NCI-H774 (cell line): ENCODE measurements around the gene COP1.

ENCODE experiments used
- DNase-seq: peaks from one replicate; lab custom pipeline; 2025; lab: John Stamatoyannopoulos, UW

COP1 gene

GRCh38 chr1:175963740-175964139, 243.3 kb downstream of the COP1 start:
- DNase-seq: no peak

GRCh38 chr1:175960169-175960568, 246.9 kb downstream of the COP1 start:
- DNase-seq: no peak

- DNase-seq: no peak
Observed at GRCh38 chr1:175951627-175952026, 255.5 kb downstream of the COP1 start.

- no peak for DNase-seq
Observed at GRCh38 chr1:175947771-175948170, 259.3 kb downstream of the COP1 start.

GRCh38 chr1:175944591-175944990, 262.5 kb downstream of the COP1 start:
- DNase-seq: no peak

GRCh38 chr1:175941164-175941563, 265.9 kb downstream of the COP1 start:
- DNase-seq: no peak

GRCh38 chr1:175936736-175937135, 270.4 kb downstream of the COP1 start:
- no peak for DNase-seq

- no peak for DNase-seq
Observed at GRCh38 chr1:175935566-175936115, 271.4 kb downstream of the COP1 start.

GRCh38 chr1:175935166-175935565, 271.9 kb downstream of the COP1 start:
- DNase-seq: no peak

GRCh38 chr1:175933801-175934200, 273.3 kb downstream of the COP1 start:
- no peak for DNase-seq

- no peak for DNase-seq
Observed at GRCh38 chr1:175927944-175928343, 279.1 kb downstream of the COP1 start.

- DNase-seq: no peak
Observed at GRCh38 chr1:175922254-175922881, 284.7 kb downstream of the COP1 start.

- DNase-seq: no peak
Observed at GRCh38 chr1:175920381-175920780, 286.7 kb downstream of the COP1 start.

- no peak for DNase-seq
Observed at GRCh38 chr1:175919001-175919400, 288.1 kb downstream of the COP1 start.

GRCh38 chr1:175918364-175918801, 288.7 kb downstream of the COP1 start:
- no peak for DNase-seq

GRCh38 chr1:175914115-175914514, 293.0 kb downstream of the COP1 start:
- no peak for DNase-seq

- no peak for DNase-seq
Observed at GRCh38 chr1:175911138-175911537, 295.9 kb downstream of the COP1 start.

- no peak for DNase-seq
Observed at GRCh38 chr1:175906370-175906769, 300.7 kb downstream of the COP1 start.

- DNase-seq: no peak
Observed at GRCh38 chr1:175904808-175905207, 302.3 kb downstream of the COP1 start.

GRCh38 chr1:175902281-175902680, 304.8 kb downstream of the COP1 start:
- no peak for DNase-seq

- DNase-seq: no peak
Observed at GRCh38 chr1:175901076-175901836, 305.8 kb downstream of the COP1 start.

GRCh38 chr1:175900171-175900570, 306.9 kb downstream of the COP1 start:
- DNase-seq: no peak

- no peak for DNase-seq
Observed at GRCh38 chr1:175895966-175896365, 311.1 kb downstream of the COP1 start.
